ENCODE data around the gene PSPH. TPM values are rescaled to one million over a fixed set of nuclear protein-coding genes. Genes with fewer than 3 reads are reported as not detected.
A peak's percentile ranks its signal among the peaks of the same experiment; 100 is the strongest.

PSPH gene
- total RNA-seq, 1 experiment from 2014 or later = 50.7 TPM

DNA sequence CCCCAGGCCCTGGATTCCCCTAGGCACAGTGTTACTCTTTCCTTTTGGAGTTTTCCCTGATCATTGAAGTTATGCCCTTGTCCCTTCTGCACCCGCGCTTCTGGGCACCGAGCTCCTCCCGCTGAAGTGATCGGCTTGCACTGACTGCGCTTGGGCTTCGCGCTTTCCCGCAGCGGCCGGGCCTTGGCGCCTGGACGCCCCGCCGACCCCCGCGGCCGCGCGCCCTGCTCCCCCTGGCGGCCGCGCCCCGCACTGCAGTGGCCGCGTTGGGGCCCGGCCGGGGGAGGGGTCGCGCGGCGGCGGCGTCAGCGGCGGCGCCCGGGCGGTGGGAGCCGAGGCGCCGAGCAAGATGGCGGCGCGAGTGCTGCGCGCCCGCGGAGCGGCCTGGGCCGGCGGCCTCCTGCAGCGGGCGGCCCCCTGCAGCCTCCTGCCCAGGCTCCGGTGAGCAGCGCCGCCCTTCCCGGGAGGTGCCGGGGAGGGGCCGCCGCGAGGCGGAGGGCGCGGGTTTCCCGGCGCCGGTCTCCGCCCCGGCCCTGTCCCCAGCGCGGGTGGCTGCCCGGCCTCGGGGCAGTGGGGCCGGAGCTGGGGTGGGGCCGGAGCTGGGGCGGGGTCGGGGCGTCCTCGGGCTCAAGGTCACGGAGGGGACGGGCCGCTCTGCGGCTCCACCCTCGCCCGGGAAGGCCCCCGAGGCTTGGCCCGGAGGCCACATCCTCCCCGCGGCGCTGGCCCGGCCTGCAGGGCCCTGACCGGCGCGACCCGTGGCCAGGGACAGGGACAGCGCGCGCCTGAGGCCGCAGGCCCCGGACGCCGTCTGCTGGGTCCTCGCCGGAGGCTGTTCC, 86.8 kb downstream of the PSPH start, which contains the start of gene NIPSNAP2 (continued):
- TF ChIP-seq, protein P1, sequence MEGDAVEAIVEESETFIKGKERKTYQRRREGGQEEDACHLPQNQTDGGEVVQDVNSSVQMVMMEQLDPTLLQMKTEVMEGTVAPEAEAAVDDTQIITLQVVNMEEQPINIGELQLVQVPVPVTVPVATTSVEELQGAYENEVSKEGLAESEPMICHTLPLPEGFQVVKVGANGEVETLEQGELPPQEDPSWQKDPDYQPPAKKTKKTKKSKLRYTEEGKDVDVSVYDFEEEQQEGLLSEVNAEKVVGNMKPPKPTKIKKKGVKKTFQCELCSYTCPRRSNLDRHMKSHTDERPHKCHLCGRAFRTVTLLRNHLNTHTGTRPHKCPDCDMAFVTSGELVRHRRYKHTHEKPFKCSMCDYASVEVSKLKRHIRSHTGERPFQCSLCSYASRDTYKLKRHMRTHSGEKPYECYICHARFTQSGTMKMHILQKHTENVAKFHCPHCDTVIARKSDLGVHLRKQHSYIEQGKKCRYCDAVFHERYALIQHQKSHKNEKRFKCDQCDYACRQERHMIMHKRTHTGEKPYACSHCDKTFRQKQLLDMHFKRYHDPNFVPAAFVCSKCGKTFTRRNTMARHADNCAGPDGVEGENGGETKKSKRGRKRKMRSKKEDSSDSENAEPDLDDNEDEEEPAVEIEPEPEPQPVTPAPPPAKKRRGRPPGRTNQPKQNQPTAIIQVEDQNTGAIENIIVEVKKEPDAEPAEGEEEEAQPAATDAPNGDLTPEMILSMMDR (IDR thresholded peaks at IDR 0.05 in 2 of 3, conservative IDR thresholded peaks at IDR 0.05 in 1 of 3; ENCODE audit: borderline replicate concordance in 1 of 3, insufficient read depth in 1 of 3, low read depth in 2 of 3, low read length in 2 of 3) = peak in 2 of 3 experiments; percentile 19 to 31; a peak in 2 of 6 replicates
- TF ChIP-seq SIN3A (IDR thresholded peaks at IDR 0.05; ENCODE audit: low read depth) = no peak

DNA sequence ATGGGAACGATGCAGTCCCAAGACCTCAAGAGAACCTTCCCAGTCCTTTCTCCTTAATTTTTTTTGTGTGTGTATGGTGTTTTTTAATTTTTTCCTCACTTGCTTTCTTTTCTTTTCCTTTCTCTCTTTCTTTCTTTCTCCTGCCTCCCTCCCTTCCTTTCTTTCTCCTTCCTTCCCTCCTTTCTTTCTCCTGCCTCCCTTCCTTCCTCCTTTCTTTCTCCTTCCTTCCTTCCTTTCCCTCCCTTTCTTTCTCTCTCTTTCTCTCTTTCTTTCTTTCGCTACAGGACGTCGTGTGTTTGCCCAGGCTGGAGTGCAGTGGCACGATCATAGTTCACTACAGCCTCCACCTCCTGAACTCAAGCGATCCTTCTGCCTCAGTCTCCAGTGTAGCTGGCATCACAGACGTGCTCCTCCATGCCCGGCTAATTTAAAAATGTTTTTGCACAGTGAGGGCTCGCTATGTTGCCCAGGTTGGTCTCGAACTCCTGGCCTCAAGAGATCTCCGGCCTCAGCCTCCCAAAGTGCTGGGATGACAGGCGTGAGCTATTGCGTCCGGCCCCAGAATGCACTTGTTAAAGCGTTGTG, 87.6 kb downstream of the PSPH start:
- H3K9ac ChIP-seq (ENCODE audit: low read length) = peak overlapping the region; percentile 30; the same call in 1 of the 2 replicates
- DNase-seq (ENCODE audit: low read depth, low spot score) (no peak), ATAC-seq (no peak)
- TF ChIP-seq CEBPB (IDR thresholded peaks at IDR 0.05; ENCODE audit: low read depth) (no peak), ELF1 (IDR thresholded peaks at IDR 0.05; ENCODE audit: borderline replicate concordance, low read depth) (no peak), TCF7L2 (IDR thresholded peaks at IDR 0.05; ENCODE audit: borderline replicate concordance, extremely low read depth, insufficient read depth, insufficient read length) (no peak), SP1 (IDR thresholded peaks at IDR 0.05; ENCODE audit: low read depth) (no peak), ZFX (IDR thresholded peaks at IDR 0.05) (no peak), SIN3A (IDR thresholded peaks at IDR 0.05; ENCODE audit: low read depth) (no peak), POLR2A (IDR thresholded peaks at IDR 0.05; ENCODE audit: borderline replicate concordance, extremely low read depth, insufficient read depth, insufficient read length) (no peak), FOSL1 (IDR thresholded peaks at IDR 0.05; ENCODE audit: low read depth) (no peak), JUND (IDR thresholded peaks at IDR 0.05) (no peak)
- TF ChIP-seq, protein P2, sequence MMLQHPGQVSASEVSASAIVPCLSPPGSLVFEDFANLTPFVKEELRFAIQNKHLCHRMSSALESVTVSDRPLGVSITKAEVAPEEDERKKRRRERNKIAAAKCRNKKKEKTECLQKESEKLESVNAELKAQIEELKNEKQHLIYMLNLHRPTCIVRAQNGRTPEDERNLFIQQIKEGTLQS (IDR thresholded peaks at IDR 0.05) = no peak
- TF ChIP-seq, protein P3, sequence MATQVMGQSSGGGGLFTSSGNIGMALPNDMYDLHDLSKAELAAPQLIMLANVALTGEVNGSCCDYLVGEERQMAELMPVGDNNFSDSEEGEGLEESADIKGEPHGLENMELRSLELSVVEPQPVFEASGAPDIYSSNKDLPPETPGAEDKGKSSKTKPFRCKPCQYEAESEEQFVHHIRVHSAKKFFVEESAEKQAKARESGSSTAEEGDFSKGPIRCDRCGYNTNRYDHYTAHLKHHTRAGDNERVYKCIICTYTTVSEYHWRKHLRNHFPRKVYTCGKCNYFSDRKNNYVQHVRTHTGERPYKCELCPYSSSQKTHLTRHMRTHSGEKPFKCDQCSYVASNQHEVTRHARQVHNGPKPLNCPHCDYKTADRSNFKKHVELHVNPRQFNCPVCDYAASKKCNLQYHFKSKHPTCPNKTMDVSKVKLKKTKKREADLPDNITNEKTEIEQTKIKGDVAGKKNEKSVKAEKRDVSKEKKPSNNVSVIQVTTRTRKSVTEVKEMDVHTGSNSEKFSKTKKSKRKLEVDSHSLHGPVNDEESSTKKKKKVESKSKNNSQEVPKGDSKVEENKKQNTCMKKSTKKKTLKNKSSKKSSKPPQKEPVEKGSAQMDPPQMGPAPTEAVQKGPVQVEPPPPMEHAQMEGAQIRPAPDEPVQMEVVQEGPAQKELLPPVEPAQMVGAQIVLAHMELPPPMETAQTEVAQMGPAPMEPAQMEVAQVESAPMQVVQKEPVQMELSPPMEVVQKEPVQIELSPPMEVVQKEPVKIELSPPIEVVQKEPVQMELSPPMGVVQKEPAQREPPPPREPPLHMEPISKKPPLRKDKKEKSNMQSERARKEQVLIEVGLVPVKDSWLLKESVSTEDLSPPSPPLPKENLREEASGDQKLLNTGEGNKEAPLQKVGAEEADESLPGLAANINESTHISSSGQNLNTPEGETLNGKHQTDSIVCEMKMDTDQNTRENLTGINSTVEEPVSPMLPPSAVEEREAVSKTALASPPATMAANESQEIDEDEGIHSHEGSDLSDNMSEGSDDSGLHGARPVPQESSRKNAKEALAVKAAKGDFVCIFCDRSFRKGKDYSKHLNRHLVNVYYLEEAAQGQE (IDR thresholded peaks at IDR 0.05; ENCODE audit: low read depth) = no peak
- TF ChIP-seq, protein P4, sequence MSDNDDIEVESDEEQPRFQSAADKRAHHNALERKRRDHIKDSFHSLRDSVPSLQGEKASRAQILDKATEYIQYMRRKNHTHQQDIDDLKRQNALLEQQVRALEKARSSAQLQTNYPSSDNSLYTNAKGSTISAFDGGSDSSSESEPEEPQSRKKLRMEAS (IDR thresholded peaks at IDR 0.05) = no peak
- no peaks in the 10 kb centered on the region for H3K9me2 ChIP-seq (ENCODE audit: insufficient read depth)
- H3K79me2 ChIP-seq (ENCODE audit: insufficient read depth, low read length) = peaks cover 32% of the 10 kb centered on the region
- ChIA-PET RAD21 (ENCODE audit: low non-redundant PET in 1 of 2, low total read pairs in 2 of 2, uncharacterized antibody in 2 of 2, unreplicated experiment in 2 of 2) (no interaction called here), CTCF (interaction anchor here (0.6 to 1.7 kb wide), 2 partner anchors 223 to 322 kb away, joined by 5 to 12 read pairs; no protein-coding TSS in a partner anchor), POLR2A (no interaction called here)
- intact Hi-C loops (cut with micrococcal nuclease) = loop anchor here (2.0 to 10.0 kb wide), 3 partner anchors 219 to 681 kb away; no protein-coding TSS in a partner anchor
- H3K36me3 ChIP-seq (ENCODE audit: control insufficient read depth in 1 of 2, insufficient read depth in 2 of 2, low read length in 2 of 2) = no peaks in the 10 kb centered on the region
- H3K4me2 ChIP-seq (ENCODE audit: low read length) = peak overlapping the region; percentile 62
- peak overlapping the region; percentile 74 for H2AFZ ChIP-seq (ENCODE audit: low read depth, low read length, poor library complexity, severe bottlenecking)
- H3K27me3 ChIP-seq (ENCODE audit: insufficient read depth, low read length) = no peaks in the 10 kb centered on the region
- H3K27ac ChIP-seq (ENCODE audit: low read depth, low read length) = 0 out of 2 replicates have a peak overlapping the region, but pooled peaks have one; percentile 63
- H3K4me3 ChIP-seq (replicated peaks in 1 of 2; ENCODE audit: low read depth in 1 of 2, low read length in 2 of 2) = peak overlapping the region; percentile 33 to 37; a peak in 3 of 4 replicates
- BruUV-seq (replicated peaks) = no TSS peak
- no peaks in the 10 kb centered on the region for H3K9me3 ChIP-seq (ENCODE audit: control insufficient read depth in 1 of 2, insufficient read depth in 1 of 2, low read depth in 1 of 2, low read length in 2 of 2)
- H4K20me1 ChIP-seq (ENCODE audit: insufficient read depth) = no peaks in the 10 kb centered on the region
- H3K4me1 ChIP-seq (ENCODE audit: control insufficient read depth in 1 of 2, insufficient read depth in 2 of 2, low read length in 2 of 2) = peaks cover 9 to 18% of the 10 kb centered on the region in 2 experiments
